ENCODE data around the gene HDGF. TPM values are rescaled to one million over a fixed set of nuclear protein-coding genes. Genes with fewer than 3 reads are reported as not detected.

Gene HDGF
- total and polyA plus RNA-seq, 3 donors from 2014 or later: 78.2 to 133 (median 97.7) TPM

GRCh38 chr1:156747742-156748669 lies 3.5 kb downstream of the HDGF start:
- TF ChIP-seq CTCF (IDR thresholded peaks at IDR 0.05): no peak
- TF ChIP-seq POLR2A (IDR thresholded peaks at IDR 0.05): no peak
- WGBS, 2 donors: 18 to 19% methylated on average over 8 of the region's 8 CpGs
- no peak for DNase-seq

GRCh38 chr1:156746728-156747631 lies 4.5 kb downstream of the HDGF start:
- H3K36me3 ChIP-seq (ENCODE audit: low read depth, missing control alignments): no peaks in the 10 kb centered on the region
- H3K4me1 ChIP-seq: peaks cover 47% of the 10 kb centered on the region
- H3K27ac ChIP-seq: peak overlapping the region; percentile 97
- WGBS, 2 donors: 0 to 1% methylated on average over 10 to 21 of the region's 29 CpGs
- H3K27me3 ChIP-seq: no peaks in the 10 kb centered on the region
- TF ChIP-seq CTCF (IDR thresholded peaks at IDR 0.05) (no peak), POLR2A (IDR thresholded peaks at IDR 0.05) (no peak)
- peak overlapping the region; percentile 55 to 65 for H3K4me3 ChIP-seq
- no peaks in the 10 kb centered on the region for H3K9me3 ChIP-seq
- DNase-seq: peak; percentile 94
- intact Hi-C loops (cut with DNase I; ENCODE audit: low total_unique reads): no loop called here

More at GRCh38 chr1:156747742-156748669, 3.5 kb downstream of the HDGF start:
- H3K36me3 ChIP-seq (ENCODE audit: low read depth, missing control alignments): no peaks in the 10 kb centered on the region
- peak overlapping the region in 1 of 2 donors; percentile 99 for H3K4me3 ChIP-seq
- H3K27ac ChIP-seq: peak overlapping the region; percentile 97
- H3K27me3 ChIP-seq: no peaks in the 10 kb centered on the region
- peaks cover 54% of the 10 kb centered on the region for H3K4me1 ChIP-seq
- intact Hi-C loops (cut with DNase I; ENCODE audit: low total_unique reads): no loop called here
- H3K9me3 ChIP-seq: no peaks in the 10 kb centered on the region

- Histone ChIP-seq H3K4me3 (peak overlapping the region; percentile 55 to 65), H3K4me1 (peaks cover 51% of the 10 kb centered on the region), H3K9me3 (no peaks in the 10 kb centered on the region), H3K36me3 (ENCODE audit: low read depth, missing control alignments) (no peaks in the 10 kb centered on the region), H3K27me3 (no peaks in the 10 kb centered on the region), H3K27ac (peak overlapping the region; percentile 97)
- intact Hi-C loops (cut with DNase I; ENCODE audit: low total_unique reads): no loop called here
- WGBS, 2 donors: 31 to 34% methylated on average over 8 to 9 of the region's 9 CpGs
- no peak for TF ChIP-seq CTCF (IDR thresholded peaks at IDR 0.05)
- TF ChIP-seq POLR2A (IDR thresholded peaks at IDR 0.05): no peak
- DNase-seq: no peak
These were observed 5.1 kb downstream of the HDGF start for GRCh38 chr1:156746406-156746727.

GRCh38 chr1:156745881-156746280 lies 5.6 kb downstream of the HDGF start:
- 60 to 75% methylated on average over 3 of the region's 3 CpGs for WGBS, 2 donors

More at GRCh38 chr1:156745881-156746280, 5.6 kb downstream of the HDGF start:
- no peak for DNase-seq
- intact Hi-C loops (cut with DNase I; ENCODE audit: low total_unique reads): no loop called here
- H3K4me3 ChIP-seq: no peak overlapping the region
- H3K4me1 ChIP-seq: peaks cover 53% of the 10 kb centered on the region
- H3K27me3 ChIP-seq: no peaks in the 10 kb centered on the region
- H3K27ac ChIP-seq: peak overlapping the region; percentile 97
- no peaks in the 10 kb centered on the region for H3K36me3 ChIP-seq (ENCODE audit: low read depth, missing control alignments)
- H3K9me3 ChIP-seq: no peaks in the 10 kb centered on the region
- TF ChIP-seq CTCF (IDR thresholded peaks at IDR 0.05) (no peak), POLR2A (IDR thresholded peaks at IDR 0.05) (no peak)

All from testis (tissue), 3 donors.